C4-2B (cell line): ENCODE results near the gene GNLY.

ENCODE experiments used
- H3K27ac ChIP-seq: fragments of 450-650 bp; 2 replicates; pipeline ENCODE4 v1.5.1; 2017
- ZFX ChIP-seq: fragments of 450-650 bp; IDR thresholded peaks from 2 replicates; pipeline ENCODE4 v1.6.1; 2017
- TF ChIP-seq, protein P1 (sequence below): fragments of 450-650 bp; conservative IDR thresholded peaks from 2 replicates; pipeline ENCODE4 v1.5.1; 2017; ENCODE audit warnings: mild to moderate bottlenecking

GNLY gene

DNA sequence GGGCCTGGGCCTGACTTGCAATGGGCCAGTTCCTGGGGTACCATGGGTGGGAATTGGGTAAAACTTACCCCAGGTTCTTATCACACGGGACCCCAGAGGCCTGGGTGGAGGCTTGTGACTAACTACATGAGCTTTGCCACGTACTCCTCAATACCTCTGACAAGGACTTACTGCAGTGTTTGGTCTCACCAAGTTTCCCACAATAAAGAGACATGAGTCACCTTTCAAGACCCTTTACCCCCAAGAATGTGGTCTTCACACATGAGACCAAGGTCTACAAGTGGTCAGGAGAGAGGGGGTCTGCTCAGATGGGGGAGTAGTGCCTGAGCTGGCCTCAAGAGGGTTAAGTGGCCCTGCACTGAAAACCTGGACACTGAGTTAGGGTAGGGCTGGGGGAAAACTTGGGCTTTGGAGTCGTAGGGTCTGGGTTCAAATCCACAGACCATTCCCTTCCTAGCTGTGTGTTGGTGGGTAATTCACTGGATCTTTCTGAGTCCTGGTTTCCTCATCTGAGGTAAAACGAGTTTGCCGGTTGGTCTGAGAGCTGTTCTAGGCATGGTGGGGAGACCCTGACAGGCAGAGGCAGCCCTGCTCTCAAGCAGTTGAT is 2.0 kb upstream of the GNLY start:
- TF ChIP-seq, protein P1, sequence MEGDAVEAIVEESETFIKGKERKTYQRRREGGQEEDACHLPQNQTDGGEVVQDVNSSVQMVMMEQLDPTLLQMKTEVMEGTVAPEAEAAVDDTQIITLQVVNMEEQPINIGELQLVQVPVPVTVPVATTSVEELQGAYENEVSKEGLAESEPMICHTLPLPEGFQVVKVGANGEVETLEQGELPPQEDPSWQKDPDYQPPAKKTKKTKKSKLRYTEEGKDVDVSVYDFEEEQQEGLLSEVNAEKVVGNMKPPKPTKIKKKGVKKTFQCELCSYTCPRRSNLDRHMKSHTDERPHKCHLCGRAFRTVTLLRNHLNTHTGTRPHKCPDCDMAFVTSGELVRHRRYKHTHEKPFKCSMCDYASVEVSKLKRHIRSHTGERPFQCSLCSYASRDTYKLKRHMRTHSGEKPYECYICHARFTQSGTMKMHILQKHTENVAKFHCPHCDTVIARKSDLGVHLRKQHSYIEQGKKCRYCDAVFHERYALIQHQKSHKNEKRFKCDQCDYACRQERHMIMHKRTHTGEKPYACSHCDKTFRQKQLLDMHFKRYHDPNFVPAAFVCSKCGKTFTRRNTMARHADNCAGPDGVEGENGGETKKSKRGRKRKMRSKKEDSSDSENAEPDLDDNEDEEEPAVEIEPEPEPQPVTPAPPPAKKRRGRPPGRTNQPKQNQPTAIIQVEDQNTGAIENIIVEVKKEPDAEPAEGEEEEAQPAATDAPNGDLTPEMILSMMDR = no peak
- no peak for TF ChIP-seq ZFX
- H3K27ac ChIP-seq = no peak overlapping the region

DNA sequence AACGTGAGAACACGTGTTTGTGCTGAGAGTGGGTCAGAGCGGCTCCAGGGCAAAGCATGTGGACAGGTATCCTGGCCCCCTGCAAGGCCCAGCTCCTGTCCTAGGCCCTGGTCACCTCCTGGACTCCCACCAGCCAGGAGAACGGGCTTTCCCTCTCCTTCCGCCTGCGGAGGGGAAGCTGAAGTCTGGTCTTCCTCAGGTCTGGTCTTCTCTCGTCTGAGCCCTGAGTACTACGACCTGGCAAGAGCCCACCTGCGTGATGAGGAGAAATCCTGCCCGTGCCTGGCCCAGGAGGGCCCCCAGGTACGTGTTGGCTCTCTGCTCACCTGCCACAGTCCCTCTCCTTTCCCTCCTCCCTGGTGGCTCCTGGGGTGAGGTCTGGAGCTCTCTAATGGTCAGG is 963 bp downstream of the GNLY start:
- no peak overlapping the region for H3K27ac ChIP-seq
- no peak for TF ChIP-seq ZFX
- TF ChIP-seq, protein P1 = no peak

DNA sequence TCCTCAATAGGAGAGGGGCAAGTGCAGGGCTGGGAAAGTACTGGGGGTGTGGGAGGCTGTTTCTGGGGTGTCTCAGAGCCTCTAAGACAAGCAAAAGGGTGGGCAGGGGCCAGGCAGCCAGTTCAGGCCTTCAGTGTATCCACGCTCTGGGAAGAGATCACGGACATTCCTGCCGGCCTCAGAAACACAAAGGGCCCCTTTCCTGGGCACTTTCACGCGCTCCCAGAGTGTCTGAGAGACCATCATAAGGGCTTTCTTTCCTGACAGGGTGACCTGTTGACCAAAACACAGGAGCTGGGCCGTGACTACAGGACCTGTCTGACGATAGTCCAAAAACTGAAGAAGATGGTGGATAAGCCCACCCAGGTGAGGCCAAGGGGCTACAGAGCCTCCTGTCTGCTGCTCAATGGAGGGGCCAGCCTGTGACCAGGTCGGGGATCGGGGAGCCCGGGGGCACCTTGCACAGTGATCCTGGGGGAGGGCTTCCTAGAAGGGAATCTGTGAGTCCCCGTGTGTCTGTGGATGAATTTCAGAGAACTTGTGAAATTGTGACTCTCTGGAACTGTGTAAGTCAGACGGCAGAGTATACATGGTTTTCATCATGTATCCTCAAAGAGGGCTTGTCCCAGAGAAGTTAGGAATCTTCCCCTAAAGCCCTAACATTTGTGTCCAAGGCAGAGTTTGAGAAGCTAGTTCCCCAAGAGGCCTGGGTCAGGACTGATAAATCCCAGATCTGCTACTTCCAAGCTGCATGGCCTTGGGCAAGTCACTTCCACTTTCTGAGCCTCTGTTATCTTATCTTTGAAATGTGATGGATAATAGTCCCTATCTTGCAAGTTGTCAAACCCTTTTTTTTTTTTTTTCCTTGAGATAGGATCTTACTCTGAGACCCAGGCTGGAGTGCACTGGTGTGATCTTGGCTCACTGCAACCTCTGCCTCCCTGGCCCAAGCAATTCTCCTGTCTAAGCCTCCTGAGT is 1.8 kb downstream of the GNLY start:
- TF ChIP-seq, protein P1 = no peak
- TF ChIP-seq ZFX = no peak
- no peak overlapping the region for H3K27ac ChIP-seq

DNA sequence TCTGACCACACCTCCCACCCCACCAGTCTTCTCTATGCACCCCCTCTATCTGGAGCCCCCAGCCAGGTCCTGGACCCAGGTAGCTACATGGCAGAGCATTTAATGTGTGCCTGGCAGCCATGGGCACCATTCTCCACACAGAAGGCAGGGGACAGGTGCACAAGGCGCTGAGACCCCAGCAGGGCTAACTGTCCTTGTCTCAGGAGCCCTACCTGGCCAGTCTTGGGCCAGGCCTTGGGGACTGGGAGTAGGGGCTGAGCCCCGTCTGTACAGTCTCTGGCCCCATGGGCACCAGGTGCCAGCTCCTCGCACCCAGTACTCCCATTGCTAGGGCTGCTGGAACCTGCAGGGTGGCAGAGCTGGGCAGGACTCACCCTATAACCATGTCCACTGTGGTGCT is 2.9 kb downstream of the GNLY start:
- no peak overlapping the region for H3K27ac ChIP-seq
- TF ChIP-seq, protein P1 = no peak
- no peak for TF ChIP-seq ZFX

DNA sequence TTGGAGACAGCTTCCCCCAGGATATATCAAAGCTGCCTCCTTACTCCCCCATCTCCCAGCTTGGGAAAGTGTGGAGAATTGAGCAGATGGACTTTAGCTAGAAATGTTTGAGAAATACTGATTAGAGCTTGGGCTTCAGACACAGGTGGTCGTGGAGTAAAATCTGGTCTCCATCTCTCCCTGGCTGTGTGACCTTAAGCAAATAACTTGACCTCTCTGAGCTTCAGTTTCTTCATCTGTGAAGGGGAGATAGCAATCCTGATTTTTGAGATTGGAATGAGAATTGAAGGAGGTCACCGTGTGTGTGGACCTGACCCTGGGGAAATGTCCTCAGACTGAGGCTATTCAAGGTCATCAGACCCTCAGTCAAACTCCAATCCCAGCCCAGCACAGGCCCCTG is 3.6 kb downstream of the GNLY start:
- H3K27ac ChIP-seq = no peak overlapping the region
- TF ChIP-seq, protein P1 = no peak
- TF ChIP-seq ZFX = no peak

DNA sequence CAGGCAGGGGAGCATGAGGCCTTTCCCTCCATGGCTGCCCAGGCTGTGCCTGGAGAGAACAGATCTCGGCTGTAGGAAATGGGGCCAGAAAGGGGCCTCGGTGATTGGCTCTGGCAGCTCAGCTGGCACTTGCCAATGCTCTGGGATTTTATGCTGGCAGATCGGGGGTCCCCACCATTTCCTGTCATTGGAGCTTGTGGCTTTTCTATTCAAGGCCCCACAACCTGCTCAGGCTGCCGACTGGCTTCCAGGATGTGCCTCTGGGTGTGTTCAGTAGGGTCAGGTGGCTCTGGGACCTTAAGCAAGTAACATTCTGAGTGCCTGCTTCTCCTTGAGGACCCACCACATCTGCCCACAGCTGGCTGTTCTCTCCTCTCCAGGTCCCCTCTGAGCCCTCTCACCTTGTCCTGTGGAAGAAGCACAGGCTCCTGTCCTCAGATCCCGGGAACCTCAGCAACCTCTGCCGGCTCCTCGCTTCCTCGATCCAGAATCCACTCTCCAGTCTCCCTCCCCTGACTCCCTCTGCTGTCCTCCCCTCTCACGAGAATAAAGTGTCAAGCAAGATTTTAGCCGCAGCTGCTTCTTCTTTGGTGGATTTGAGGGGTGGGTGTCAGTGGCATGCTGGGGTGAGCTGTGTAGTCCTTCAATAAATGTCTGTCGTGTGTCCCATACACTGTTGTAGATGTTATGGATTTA is 4.2 kb downstream of the GNLY start:
- H3K27ac ChIP-seq = no peak overlapping the region
- TF ChIP-seq ZFX = no peak
- TF ChIP-seq, protein P1 = no peak

DNA sequence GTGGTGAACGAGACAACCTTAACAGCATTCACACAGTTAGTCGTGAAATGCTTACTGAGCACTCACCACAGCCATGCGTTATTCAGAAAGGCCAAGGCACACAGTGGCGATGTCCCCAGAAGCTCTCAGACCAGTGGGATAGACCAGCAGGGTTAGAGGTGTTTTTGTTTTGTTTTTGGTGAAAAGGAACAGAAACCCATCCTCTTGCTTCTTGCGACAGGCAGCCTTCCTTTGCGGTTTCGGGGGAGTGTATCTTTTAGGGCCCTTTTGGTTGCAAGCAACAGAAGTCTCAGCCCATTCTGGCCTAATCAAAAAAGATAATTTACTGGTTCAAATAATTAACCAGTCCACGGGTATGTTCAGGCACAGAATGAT is 4.7 kb downstream of the GNLY start:
- no peak overlapping the region for H3K27ac ChIP-seq
- no peak for TF ChIP-seq ZFX
- TF ChIP-seq, protein P1 = no peak
